HG03159 (cell line): ENCODE measurements around the gene PGAM2.

Experiments used
- ATAC-seq: cut with Tn5 transposase; IDR thresholded peaks from one replicate; pipeline ENCODE4 v1.9.1; 2021; ENCODE audit warnings: mild to moderate bottlenecking, moderate library complexity; ENCODE audit not compliant: unreplicated experiment

Gene PGAM2

DNA sequence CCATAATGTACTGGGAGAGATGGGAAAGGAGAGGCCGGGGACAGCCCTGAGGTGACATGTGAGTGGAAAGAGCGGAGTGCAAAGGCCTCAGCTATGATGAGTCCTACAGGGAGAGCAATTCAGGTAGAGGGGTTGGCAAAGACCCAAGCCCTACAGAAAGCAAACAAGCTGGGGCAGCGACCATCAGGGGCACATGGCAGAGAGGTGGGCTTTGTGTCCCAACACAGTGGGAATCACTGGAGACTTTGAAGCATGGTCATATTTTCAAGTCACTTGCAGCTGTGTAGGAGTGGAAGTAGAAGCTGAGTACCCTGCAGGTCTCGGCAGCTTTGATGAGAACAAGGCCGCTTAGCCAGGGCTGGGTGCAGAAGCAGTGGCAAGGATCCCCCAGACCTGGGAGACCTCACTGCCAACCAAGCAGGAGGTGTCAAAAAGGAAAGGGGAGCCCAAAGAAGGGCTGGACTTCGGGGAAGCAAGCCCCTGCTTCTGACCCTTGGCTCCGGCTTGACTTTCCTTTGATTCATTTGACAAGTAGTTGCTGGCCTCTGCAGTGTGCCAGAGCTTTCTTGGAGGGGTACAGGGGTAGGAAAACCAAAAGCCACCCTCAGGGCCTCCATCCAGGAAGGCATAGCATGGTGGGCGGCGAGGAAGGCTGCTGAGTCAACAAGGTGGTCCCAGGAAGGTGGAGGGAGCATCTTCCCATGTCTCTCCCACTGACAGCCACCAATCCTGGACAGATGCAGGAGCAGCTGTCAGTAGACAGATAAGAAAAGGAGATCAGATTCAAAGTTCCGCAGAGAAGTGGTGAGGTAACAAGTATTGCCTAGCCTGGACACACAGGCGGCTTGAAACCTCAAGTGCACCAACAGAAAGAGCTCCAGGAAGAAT, 1.9 kb upstream of the PGAM2 start:
- no peak for ATAC-seq

DNA sequence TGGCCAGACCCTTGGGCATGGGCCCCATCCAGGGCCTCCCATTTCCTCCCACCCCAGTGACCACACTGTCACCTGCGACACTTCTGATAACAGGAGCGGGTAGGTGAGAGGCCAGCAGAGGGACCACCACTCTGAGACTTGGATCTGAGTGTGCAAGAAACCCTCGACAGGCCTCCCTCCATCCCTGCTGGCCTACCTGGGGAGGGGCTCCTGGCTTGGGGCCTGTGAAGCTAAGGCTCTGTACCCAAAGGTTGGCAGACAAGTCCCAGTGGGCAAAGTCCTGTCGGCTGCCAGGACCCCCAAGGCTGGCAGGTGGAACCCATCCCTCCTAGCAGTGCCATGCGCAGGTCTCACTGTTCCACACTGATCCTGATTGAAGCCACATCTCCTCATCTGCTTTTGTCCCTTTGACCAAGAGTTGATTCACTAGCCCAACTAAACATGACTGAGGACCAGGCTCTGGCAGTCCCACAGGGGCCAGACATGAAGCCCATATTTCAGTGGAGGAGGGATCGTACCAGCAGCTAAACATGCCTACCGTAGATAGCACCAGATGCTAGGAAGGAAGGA, 1.2 kb upstream of the PGAM2 start:
- ATAC-seq, result no peak

DNA sequence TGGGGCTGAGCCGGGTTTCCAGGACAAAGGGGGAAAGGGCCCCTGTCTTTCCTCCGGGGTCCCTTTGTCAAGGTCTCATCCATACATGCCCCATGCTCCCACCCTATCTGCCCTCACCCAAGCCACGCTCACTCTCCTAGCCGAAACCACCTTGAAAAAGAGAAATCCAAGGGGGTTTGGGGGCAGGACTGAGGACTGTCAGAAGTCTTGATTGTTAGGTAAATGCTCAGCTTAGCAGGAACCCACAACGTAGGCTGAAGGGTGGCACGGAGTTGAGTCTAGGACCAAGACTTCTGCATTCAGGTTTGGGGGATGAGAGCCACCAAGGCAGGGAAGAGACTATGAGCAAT, 719 bp upstream of the PGAM2 start:
- no peak for ATAC-seq

- no peak for ATAC-seq
Observed at GRCh38 chr7:44064791-44065430, 456 bp downstream of the PGAM2 start.

GRCh38 chr7:44063894-44064651, 1.3 kb downstream of the PGAM2 start:
- ATAC-seq, result no peak

DNA sequence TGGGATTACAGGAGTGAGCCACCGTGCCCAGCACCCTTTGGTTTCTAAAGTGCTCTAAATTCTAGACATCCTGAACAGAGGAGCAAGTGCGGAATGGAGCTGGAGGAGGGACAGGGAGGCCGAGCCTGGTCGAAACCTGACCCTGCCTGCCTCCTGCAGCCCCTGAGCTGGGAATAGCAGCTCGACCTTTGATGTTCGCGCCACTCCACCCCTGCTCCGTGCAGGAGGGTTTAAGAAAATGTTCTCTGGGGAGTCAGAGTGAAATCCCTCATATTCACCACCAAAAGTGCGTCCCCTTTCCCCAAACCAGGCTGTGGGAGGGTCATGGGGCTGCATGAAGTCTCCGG, 1.8 kb downstream of the PGAM2 start:
- ATAC-seq, result no peak

DNA sequence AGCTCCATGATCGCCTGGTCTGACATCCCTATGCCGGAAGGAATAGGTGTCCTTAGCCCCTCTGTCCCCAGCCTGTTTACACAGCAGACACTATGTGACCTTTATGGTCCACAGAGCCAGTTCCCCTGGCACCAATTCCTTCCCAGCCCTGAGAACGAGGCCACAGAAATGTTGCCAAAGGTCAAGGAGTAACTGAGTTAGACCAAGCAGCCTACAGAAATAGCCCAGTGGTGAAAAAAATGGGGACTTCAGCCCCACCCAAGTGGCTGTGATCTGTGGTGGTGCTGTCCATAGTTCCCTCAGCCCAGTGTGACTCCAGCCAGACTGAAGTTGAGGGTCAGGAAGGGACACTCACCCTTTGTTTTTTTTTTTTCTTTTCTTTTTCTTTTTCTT, 2.5 kb downstream of the PGAM2 start:
- no peak for ATAC-seq

- ATAC-seq, result no peak
Observed at GRCh38 chr7:44062180-44062902, 3.0 kb downstream of the PGAM2 start.

GRCh38 chr7:44061645-44062179, 3.7 kb downstream of the PGAM2 start:
- no peak for ATAC-seq

DNA sequence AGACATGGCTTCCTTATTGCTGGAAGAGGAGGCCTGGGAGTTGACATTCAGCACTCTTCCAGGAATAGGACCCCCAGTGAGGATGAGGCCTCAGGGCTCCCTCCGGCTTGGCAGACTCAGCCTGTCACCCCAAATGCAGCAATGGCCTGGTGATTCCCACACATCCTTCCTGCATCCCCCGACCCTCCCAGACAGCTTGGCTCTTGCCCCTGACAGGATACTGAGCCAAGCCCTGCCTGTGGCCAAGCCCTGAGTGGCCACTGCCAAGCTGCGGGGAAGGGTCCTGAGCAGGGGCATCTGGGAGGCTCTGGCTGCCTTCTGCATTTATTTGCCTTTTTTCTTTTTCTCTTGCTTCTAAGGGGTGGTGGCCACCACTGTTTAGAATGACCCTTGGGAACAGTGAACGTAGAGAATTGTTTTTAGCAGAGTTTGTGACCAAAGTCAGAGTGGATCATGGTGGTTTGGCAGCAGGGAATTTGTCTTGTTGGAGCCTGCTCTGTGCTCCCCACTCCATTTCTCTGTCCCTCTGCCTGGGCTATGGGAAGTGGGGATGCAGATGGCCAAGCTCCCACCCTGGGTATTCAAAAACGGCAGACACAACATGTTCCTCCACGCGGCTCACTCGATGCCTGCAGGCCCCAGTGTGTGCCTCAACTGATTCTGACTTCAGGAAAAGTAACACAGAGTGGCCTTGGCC, 4.3 kb downstream of the PGAM2 start:
- no peak for ATAC-seq

GRCh38 chr7:44060091-44060947, 5.0 kb downstream of the PGAM2 start:
- no peak for ATAC-seq

DNA sequence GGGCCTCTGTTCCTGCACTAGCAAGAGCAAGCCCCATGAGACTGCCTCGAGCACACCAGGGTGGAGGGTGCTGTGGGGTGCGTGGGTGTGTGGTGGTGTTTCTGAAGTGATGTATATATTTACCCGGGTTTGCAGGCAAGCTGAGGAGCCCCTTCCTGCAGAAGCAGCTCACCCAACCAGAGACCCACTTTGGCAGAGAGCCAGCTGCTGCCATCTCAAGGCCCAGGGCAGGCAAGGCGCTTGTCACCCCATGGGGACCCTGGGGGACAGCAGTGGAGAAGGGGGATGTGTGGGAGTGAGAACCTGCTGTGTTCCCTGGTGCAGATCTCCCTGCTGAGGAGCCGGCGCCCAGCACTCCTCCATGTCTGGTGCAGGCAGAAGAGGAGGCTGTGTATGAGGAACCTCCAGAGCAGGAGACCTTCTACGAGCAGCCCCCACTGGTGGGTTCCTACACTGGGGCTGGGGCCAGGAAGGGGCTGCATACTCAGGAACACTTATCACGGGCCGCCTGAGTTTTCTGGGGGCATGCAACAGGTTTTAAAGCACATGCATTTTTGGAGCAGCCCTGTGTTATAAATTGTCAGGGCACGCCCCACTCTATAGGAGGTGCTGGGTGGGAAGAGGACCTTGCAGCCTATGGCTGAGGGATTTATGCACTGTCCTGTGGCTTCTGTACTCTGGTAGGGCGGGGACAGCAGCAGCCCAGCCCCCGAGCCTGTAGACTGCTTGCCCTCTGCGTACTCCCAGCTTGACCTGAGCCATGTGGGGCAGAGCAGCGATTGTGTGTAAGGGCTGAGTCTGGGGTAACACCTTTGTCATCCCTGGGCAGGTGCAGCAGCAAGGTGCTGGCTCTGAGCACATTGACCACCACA, 5.9 kb downstream of the PGAM2 start:
- ATAC-seq, result no peak

- no peak for ATAC-seq
Observed at GRCh38 chr7:44058759-44059218, 6.6 kb downstream of the PGAM2 start.

DNA sequence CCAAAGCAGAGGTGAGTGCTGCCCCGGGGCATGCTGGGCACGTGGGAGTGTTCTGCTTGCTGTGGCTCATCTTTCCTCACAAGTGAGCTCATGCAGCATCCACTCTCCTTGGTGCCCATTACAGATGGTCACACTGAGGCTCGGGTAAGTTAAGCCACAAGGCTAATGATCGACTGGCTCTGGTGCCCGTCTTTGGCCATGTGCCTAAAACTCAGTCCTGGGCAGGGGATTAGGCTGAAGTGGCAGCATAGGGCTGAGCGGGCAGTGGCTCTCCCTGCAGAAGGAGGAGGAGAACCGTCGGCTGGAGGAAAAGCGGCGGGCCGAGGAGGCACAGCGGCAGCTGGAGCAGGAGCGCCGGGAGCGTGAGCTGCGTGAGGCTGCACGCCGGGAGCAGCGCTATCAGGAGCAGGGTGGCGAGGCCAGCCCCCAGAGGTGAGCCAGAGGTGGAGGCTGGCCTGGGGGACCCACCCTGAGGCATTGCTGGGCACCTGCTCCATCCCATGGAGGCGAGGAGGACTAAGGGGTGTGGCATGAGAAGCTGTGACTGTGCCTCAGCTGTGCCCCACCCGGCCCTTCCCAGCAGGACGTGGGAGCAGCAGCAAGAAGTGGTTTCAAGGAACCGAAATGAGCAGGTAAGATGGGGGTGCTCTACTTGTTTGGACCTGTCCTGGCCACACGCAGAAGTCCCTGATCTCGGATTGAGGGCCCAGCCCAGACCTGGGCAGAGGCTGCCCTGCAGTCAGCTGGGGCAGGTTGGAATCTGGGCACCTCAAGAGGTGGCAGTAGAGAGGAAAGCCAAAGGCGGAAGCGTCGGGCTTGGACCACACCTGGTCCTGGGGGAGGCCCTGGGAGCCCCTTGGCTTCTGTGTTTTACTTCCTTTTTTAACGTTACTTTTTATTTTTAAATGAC, 7.3 kb downstream of the PGAM2 start:
- no peak for ATAC-seq

- ATAC-seq, result no peak
Observed at GRCh38 chr7:44057181-44057848, 8.1 kb downstream of the PGAM2 start.

DNA sequence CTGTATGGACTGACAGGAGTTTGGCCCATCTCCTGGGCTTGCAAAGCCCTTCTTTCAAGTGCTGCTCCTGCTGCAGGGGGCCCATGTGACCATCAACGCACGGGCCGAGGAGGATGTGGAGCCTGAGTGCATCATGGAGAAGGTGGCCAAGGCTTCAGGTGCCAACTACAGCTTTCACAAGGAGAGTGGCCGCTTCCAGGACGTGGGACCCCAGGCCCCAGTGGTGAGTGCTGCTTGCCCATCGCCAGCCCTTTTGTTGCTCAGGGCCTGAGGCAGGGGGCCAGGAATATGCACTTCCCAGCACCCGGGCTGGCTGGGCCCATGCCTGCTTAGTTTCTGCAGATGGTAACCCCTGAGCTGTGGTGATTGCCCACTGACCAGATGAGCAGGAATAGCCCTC, 8.7 kb downstream of the PGAM2 start:
- ATAC-seq, result no peak
